Hepatocyte (in vitro differentiated cells): ENCODE results near the gene FAM221B.

Source experiments
- CTCF ChIP-seq: fragments of 200-600 bp; sonication (generic); IDR thresholded peaks from 2 replicates; pipeline ENCODE4 v1.5.1; 2016; ENCODE audit warnings: antibody characterized with exemption, mild to moderate bottlenecking; ENCODE audit not compliant: poor library complexity
- EZH2 ChIP-seq: fragments of 200-600 bp; sonication (generic); IDR thresholded peaks from 2 replicates; pipeline ENCODE4 v1.6.1; 2016; ENCODE audit warnings: antibody characterized with exemption, mild to moderate bottlenecking, borderline replicate concordance

GRCh38 chr9:35870351-35870923 lies 41.9 kb upstream of the FAM221B start, which contains the start of gene OR13J1:
- TF ChIP-seq EZH2 (no peak), CTCF (no peak)
